Stimulated activated naive CD8-positive, alpha-beta T cell treated with anti-CD3 and anti-CD28 coated beads, Interleukin-15, Interleukin-2, amounts not matched to agents 100 U/mL and 50 U/mL, for 24 hours (primary cell): ENCODE measurements around the gene DOCK8.
"Not testable (repeated sequence)": the region's sequence is repeated elsewhere in the genome, so short reads cannot be mapped to it uniquely, and the experiment has no call there.

Experiments
- ATAC-seq: fragments of 150-1000 bp; cut with Tn5 transposase; one replicate; pipeline ENCODE4 v1.10.0; 2021
- DNase-seq: peaks from one replicate; pipeline ENCODE4 v3.0.0; 2021

DOCK8 gene

DNA sequence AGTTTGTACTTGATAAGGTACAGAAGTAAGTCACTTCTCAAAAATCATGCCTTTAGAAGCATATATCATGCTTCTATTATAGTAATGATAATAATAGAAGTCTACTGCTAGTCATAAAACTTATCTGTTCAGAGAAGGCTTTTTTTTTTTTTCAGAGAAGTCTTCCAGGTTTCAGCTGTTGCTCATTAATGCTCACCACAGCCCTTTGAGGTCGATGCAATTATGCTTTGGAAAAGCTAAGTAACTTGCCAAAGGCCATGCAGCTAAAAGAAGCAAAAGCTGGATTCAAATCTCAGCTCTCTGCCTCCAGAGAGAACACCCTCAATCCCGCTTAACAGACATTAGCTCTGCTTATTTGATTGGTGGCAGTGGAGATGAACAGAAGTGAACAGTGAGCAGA, 150.8 kb downstream of the DOCK8 start:
- ATAC-seq (no peak), DNase-seq (no peak)

DNA sequence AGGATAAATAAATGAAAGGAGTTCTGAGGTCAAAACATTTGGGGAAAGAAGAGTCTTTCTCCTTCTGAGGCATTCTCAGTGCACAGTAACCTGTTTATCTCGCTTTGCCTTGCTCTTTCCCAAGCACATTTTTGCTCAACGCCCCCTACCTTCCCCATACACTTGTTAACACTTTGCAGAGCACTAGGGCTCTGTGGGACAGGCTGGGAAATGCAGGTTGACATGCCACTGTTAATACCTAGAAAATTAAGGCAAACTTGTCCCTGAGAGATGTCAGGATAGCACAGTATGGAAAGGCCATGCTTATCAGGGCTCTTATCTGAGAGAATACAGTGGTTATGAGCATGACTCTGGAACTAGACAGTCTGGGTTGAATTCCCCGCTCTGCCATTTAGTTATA, 152.0 kb downstream of the DOCK8 start:
- DNase-seq (no peak), ATAC-seq (no peak)

GRCh38 chr9:370086-370485, 155.4 kb downstream of the DOCK8 start:
- ATAC-seq (no peak), DNase-seq (no peak)

GRCh38 chr9:371349-371748, 156.7 kb downstream of the DOCK8 start:
- no peak for DNase-seq
- no peak for ATAC-seq

GRCh38 chr9:372128-372527, 157.5 kb downstream of the DOCK8 start:
- DNase-seq = no peak
- ATAC-seq = no peak

DNA sequence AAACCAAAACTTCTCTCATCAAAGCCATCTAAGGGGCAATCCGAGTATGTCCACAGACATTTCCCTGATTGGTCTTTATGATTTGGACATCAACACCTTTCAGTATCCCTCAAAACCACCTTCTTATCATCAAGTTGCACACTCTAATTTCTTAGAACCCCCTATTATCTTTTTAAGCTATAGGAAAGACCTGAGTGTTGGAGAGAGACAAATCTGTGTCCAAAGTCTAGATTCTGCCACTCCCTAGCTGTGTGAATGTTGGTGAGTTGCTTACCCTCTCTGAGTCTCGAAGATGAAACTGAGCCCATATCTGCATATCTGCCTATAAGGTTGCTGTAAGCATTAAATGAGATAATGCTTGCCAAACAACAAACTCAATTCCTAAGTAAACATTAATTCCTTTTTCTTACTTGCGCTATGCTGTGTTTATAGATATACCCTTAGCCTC, 159.1 kb downstream of the DOCK8 start:
- DNase-seq = no peak
- no peak for ATAC-seq

- no peak for ATAC-seq
- DNase-seq = no peak
These were observed 160.1 kb downstream of the DOCK8 start for GRCh38 chr9:374736-375135.

DNA sequence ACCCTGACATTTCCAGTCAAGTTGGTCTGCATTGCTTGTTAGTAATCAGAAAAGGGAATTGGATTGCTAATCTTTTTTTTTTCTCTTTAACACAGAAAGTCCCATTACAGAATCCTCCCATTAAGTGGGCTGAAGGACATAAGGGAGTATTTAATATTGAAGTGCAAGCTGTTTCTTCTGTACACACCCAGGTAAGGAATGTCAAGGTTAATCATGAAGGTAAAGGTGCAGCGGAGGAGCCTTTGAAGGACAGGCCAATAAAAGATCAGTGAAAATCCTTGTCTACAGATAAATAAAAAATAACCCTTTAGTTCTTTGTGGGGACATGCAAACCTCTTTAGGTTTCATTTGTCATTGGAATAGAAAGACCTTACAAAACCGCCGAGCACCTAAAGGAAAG, 161.4 kb downstream of the DOCK8 start:
- DNase-seq (no peak), ATAC-seq (no peak)

GRCh38 chr9:378263-378662, 163.6 kb downstream of the DOCK8 start:
- no peak for ATAC-seq

GRCh38 chr9:382383-382782, 167.7 kb downstream of the DOCK8 start:
- ATAC-seq (no peak), DNase-seq (no peak)

More at GRCh38 chr9:378263-378662, 163.6 kb downstream of the DOCK8 start:
- DNase-seq = no peak

GRCh38 chr9:385818-386398, 171.2 kb downstream of the DOCK8 start:
- DNase-seq (peak; percentile 14), ATAC-seq (no peak)

DNA sequence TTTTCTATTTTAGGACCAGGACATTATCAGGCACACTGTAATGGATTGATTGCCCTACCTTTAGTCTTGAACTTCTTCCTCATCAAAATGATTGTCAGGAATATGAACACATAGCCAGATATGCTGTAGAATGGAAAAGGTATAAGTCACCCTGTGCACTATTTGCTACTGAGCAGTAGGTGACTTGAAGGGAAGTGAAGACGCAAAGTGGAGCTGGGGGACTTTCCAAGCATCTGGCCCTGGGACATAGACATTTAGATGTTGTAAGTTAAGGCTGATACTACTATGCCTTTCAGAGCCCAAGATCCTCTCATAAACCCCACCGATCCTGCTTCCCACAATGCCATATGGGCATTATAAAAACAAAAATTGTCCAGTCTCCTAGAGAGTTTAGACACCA, 174.5 kb downstream of the DOCK8 start:
- DNase-seq (no peak), ATAC-seq (no peak)

DNA sequence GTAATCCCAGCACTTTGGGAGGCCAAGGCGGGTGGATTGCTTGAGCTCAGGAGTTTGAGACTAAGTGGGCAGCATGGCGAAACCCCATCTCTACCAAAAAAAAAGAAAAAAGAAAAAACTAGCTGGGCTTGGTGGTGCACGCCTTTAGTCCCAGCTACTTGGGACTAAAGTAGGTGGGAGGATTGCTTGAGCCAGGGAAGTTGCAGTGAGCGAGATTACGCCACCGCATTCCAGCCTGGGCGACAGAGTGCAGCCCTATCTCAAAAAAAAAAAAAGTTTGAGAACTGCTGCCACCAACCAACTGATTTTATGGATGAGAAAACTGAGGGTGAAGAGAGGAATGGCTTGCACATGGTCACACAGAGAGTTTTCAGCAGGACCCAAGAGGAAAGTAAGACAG, 175.1 kb downstream of the DOCK8 start:
- DNase-seq = no peak
- ATAC-seq = no peak

DNA sequence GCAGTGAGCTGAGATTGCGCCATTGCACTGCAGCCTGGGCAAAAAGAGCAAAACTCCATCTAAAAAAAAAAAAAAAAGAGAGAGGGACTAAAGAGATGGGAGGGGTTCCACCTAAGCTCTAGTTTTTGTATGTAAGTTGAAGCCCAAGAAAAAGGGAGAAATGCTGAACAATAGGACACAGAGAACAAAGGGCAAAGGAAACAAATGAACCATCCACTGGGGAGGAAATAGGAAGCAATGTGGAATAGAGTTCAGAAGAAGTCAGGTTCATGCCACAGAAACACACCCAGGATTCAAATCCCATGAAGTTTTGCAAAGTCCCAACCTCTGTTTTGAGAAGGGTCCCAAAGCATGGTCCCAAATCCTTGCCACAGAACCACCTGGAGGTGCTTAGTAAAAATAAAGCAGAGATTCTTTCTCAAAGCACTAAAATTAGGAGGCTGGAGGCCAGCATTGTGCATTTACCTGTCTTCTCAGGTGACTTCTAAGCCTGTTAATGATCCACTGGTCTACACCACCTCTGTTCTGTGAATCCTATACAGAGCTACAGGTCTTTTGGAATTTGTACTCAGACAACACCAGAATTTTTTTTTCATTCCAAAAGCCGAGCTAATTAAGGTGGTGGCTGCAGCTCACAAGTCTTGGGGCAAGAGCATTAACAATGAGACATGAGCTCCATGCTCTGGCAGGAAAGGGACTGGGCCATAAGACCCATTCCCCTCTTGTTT, 177.6 kb downstream of the DOCK8 start:
- no peak for DNase-seq
- ATAC-seq = no peak

DNA sequence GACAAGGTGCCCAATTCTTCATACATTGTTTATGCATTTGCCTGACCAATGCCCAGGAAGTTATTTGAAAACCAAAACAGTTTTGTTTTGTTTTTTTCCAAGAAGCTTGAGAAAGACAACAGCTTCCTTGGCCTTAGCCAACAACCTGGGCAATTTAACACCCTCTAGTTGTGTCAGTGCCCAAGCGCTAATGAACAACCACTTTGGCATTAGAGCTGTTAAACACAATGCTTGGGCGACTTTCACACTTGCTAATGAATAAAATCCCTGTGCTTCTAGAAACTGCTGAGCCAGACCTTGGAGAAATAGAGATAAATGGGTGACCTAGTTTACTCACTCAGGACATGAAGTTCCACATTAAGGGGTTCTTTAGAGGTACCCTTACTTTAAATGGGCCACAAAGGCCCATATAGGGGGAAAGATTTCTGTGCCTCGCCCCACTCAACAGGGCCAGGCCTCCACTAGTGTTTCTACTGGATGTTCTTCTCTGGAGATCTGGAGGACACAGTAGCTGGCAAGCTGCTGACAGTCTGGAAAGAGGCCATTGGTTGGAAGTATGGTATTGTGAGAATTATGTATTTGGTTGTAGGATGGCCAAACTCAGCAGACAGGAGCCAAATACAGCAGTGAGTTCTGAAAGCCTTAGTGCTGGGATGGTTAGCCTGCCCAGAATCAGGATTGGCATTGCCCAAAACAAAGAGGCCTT, 179.8 kb downstream of the DOCK8 start:
- DNase-seq = no peak
- no peak for ATAC-seq

DNA sequence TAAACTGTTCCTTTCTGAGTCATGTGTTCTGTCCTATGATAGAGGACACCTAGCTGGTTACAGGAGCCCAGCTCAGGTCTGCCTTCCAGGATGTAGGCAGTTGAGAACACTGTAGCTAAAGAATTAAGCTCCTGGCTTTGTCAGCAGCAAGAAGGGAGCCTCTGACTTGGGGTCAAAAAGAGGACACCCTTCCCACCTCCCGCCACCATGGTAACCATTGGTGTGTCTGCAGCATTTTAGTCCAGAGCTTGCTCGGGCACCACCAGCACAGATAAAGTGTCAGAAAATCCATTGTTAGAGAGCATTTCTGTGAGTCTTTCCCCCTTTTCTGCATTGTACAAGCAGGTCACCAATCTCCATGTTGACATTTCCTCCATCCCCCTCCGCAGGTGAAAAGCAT, 181.7 kb downstream of the DOCK8 start:
- DNase-seq (no peak), ATAC-seq (no peak)

GRCh38 chr9:398085-398484, 183.4 kb downstream of the DOCK8 start:
- no peak for ATAC-seq
- DNase-seq = no peak

DNA sequence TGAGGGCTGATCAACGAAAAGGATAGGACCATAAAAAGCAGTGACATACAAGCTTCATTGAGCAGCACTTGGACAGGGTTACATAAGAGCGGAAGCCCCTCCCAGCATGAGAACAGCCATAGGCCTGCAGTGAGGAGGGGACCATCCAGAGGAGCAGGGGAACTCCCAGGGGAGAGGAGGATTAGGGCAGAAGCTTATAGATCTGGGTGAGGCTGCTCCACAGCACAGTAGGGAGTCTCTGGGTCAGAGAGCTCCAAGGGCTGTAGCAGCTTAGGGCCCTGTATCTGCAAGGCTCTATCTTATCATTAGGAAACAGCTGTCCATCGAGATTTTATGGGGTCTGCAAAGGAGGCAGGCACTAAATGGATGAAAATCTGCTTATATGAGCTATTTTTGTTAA, 186.6 kb downstream of the DOCK8 start:
- no peak for DNase-seq
- ATAC-seq = no peak

- DNase-seq (no peak), ATAC-seq (no peak)
These were observed 189.6 kb downstream of the DOCK8 start for GRCh38 chr9:404234-404633.

GRCh38 chr9:405341-405740, 190.7 kb downstream of the DOCK8 start:
- DNase-seq (no peak), ATAC-seq (no peak)

DNA sequence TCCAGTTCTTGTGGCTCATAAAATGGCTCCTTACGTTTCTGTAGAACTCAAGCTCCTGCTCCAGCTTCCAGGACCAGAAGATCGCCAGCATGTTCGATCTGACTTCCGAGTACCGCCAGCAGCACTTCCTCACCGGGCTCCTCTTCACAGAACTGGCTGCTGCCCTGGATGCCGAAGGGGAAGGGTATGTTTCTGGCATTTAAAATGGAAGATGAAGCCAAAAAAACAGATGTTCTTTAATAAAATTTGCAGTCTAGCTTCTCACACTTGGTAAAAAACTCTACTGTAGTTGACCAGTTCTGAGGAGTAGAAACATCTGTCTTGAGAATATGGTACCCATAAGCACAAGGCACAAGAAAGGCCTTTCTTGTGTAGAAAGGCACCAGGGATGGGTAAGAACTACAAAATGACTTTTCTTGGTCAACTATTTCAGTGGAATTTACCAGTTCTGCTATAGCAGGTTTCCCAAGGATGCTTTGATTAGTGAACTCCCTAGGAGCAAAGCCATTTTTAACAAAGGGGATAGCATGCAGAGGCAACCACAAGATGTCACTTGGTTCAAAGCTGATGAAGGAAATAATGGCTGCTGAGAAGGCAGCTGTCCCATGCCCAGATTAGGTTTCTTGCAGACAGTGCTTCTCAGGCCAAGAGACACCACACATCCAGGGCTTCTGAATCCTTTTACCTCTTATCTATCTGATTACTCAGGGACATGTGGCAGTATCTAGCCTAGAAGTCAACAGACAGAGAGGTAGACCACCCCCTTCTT, 192.4 kb downstream of the DOCK8 start:
- ATAC-seq = no peak
- DNase-seq = no peak

DNA sequence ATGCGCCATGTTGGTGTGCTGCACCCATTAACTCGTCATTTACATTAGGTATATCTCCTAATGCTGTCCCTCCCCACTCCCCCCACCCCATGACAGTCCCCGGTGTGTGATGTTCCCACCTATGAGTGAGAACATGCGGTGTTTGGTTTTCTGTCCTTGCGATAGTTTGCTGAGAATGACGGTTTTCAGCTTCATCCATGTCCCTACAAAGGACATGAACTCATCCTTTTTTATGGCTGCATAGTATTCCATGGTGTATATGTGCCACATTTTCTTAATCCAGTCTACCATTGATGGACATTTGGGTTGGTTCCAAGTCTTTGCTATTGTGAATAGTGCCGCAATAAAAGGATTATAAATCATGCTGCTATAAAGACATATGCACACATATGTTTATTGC, 195.0 kb downstream of the DOCK8 start:
- ATAC-seq, DNase-seq: not testable (repeated sequence)

DNA sequence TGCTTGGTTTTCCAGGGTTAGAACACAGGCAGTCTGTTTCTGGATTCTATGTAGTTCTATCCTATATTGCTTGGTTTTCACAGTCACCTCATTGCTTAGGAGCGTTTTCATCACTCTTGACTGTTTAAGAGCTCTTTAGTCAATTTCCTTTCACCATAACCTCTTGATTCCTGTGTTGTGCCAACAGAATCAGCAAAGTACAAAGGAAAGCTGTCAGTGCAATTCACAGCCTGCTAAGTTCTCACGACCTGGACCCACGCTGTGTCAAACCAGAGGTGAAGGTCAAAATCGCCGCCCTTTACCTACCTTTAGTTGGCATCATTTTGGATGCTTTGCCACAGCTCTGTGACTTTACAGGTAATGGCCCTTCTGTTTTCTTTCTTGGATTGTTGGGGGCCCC, 199.9 kb downstream of the DOCK8 start:
- DNase-seq = no peak
- ATAC-seq = no peak
